Measurements from ENCODE around the gene FGF14.

- TF ChIP-seq CTCF (IDR thresholded peaks at IDR 0.05; ENCODE audit: insufficient read depth, low read depth, low read length): no peak
- no peak for TF ChIP-seq EZH2 (IDR thresholded peaks at IDR 0.05; ENCODE audit: insufficient read depth, low read length)
Measured at GRCh38 chr13:101892296-101892695, 509.6 kb downstream of the FGF14 start.

Data from astrocyte (in vitro differentiated cells and primary cell).